HG03175 (cell line): Measurements from ENCODE around the gene SH3D19.
A peak's percentile ranks its signal among the peaks of the same experiment; 100 is the strongest.
"Not testable (repeated sequence)": the region's sequence is repeated elsewhere in the genome, so short reads cannot be mapped to it uniquely, and the experiment has no call there.

Experiments used
- ATAC-seq: cut with Tn5 transposase; IDR thresholded peaks from one replicate; pipeline ENCODE4 v1.9.1; 2021; ENCODE audit warnings: mild to moderate bottlenecking, moderate library complexity; ENCODE audit not compliant: unreplicated experiment

The SH3D19 gene

GRCh38 chr4:151104621-151105020 is 220.8 kb downstream of the SH3D19 start:
- ATAC-seq, result no peak

GRCh38 chr4:151103758-151104157 is 221.6 kb downstream of the SH3D19 start:
- ATAC-seq, result no peak

DNA sequence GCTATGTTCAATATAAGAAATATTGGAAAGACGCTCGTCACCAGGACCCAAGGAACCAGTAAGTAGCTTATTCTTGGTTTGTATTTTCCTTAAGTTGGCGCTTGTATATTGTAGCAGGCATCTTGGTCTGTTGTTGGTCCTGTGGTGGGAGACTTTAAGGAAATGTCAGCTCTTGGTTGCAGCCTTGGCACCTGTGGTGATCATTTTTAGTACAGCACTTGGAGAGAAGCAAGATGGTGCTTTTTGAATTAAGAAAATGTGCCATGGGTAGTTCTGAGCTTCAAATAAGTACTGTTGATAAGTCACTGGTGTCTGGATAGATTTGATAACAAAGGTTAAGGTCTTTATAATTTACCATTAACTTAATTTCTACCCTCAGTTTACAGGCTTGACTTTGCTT is 224.9 kb downstream of the SH3D19 start:
- ATAC-seq, result no peak

- ATAC-seq, result peak; percentile 3
Measured at GRCh38 chr4:151099976-151100417, 225.4 kb downstream of the SH3D19 start.

- ATAC-seq, result peak; percentile 92
Measured at GRCh38 chr4:151099229-151099975, 226.0 kb downstream of the SH3D19 start, which contains the start of gene RPS3A. TSS of gene RPS3A (plus strand) at chr4:151099628. CDS start at chr4:151099653, 25 bp downstream.

GRCh38 chr4:151098979-151099228 is 226.5 kb downstream of the SH3D19 start:
- ATAC-seq, result no peak

GRCh38 chr4:151097759-151098158 is 227.6 kb downstream of the SH3D19 start:
- ATAC-seq, result no peak

- ATAC-seq, result no peak
Measured at GRCh38 chr4:151095142-151095541, 230.3 kb downstream of the SH3D19 start.

DNA sequence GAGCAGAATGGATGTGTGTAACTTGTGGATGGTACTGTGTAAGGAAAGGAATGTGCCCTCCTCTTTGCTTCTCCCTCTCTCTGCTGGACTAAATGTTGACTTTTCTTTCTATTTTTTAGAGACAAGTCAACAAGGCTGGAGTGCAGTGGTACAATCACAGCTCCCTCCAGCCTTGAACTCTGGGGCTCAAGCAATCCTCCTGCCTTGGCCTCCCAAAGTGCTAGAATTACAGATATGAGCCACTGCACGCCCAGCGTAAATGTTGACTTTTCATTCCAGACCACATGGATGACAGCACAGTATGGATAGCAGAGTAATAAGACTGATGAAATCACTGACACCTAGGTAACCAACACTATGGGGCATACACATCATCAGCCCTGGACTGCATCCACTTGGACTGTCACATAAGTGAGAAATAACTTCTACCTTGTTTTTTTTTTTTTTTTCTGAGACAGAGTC is 231.1 kb downstream of the SH3D19 start:
- ATAC-seq, result no peak

DNA sequence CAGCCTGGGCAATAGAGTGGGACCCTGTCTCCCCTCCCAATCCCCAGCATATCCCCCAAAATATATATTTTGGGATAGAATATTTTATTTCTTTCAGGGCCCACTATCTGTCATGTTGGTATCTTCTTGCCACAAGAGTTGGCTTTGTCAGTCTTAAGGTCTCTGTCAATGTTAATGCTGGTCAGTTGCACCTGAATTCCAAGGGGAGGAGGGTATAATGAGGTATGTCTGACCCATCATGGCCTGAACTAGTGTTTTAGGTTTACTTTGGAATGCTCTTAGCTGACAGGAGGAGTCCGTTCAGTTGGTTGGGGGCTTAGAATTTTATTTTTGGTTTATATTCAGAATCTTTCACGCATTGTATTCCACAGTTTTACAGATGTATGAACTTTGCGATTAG is 232.2 kb downstream of the SH3D19 start:
- no peak for ATAC-seq

- ATAC-seq, result no peak
Measured at GRCh38 chr4:151092488-151092887, 232.9 kb downstream of the SH3D19 start.

GRCh38 chr4:151091047-151091446 is 234.4 kb downstream of the SH3D19 start:
- ATAC-seq, result no peak

DNA sequence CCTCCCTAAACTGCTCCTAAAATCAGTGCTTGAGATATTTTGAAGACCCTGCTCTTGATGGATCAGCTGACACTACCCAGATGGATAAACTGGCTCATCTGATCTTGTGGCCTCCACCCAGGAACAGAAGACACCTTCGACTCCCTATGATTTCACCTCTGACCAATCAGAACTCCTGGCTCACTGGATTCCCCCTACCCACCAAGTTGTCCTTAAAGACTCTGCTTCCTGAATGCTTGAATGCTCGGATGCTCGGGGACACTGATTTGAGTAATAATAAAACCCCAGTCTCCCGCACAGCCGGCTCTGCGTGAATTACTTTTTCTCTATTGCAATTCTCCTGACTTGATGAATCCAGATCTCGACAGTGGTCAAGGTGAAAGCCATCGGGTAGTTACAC is 237.9 kb downstream of the SH3D19 start:
- no peak for ATAC-seq

- not testable (repeated sequence) for ATAC-seq
Measured at GRCh38 chr4:151077978-151078377, 247.4 kb downstream of the SH3D19 start.

DNA sequence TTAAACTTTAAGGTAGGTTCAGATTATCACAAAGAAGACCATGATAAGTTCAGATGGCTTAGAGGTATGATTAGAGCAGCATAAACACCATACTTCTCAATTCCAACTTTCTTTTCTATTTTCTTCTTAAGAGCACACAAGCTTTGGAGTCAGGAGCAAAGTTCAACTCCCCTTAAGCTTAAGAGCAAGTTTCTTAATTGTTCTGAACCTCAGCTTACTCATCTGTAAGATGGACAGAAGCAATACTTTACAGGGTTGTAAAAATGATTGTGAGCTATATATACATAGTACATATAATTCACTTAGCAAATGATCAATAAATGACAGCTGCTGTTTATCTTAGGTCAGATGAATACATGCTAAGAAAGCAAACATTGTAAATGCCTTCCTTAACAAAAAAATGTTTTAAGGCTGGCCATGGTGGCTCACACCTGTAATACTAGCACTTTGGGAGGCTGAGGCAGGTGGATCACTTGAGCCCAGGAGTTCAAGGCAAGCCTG is 250.9 kb downstream of the SH3D19 start:
- no peak for ATAC-seq
